Uterus (tissue), 2 donors: Measurements from ENCODE around the gene TRAPPC8.

Experiments used
- CTCF ChIP-seq, 4 experiments: fragments of 200-600 bp in 2 of 4; fragments of 450-650 bp in 2 of 4; sonication (generic) in 2 of 4; IDR thresholded peaks; one replicate each; pipeline ENCODE4 v1.5.1; 2016 to 2019; ENCODE audit warnings: antibody characterized with exemption in 4 of 4, mild to moderate bottlenecking in 2 of 4, moderate library complexity in 1 of 4
- POLR2A ChIP-seq, 2 donors: fragments of 450-650 bp; IDR thresholded peaks; one replicate each; pipeline ENCODE4 v1.6.1; 2016; ENCODE audit warnings: antibody characterized with exemption in 2 of 2, mild to moderate bottlenecking in 1 of 2, moderate library complexity in 1 of 2

DNA sequence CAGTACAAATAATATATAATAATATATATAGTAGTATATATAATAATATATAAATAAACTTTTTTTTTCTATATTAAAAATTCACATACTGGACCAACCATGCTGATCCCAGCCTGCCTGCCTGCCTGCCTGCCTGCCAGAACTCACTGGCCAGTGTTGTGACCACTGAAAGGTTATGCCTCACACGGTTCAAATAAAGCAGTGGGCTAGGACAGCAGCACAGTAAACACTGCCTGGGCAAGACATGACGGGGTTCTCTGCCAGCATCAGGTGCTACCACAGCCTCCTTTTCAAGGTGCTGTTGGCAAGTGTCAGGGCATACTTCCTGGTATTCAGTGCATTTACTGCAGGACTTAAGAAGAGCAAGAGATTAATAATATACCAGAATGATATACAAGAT lies 67.6 kb downstream of the TRAPPC8 start:
- no peak for TF ChIP-seq CTCF (IDR thresholded peaks at IDR 0.05)
- TF ChIP-seq POLR2A (IDR thresholded peaks at IDR 0.05) = no peak
